Measurements from ENCODE around the gene AATF.

AATF gene

GRCh38 chr17:37079735-37080134 is 131.0 kb downstream of the AATF start:
- H3K4me1 ChIP-seq (ENCODE audit: control insufficient read depth in 1 of 2, insufficient read depth in 1 of 2, low read depth in 1 of 2, low read length in 1 of 2), result no peaks in the 10 kb centered on the region
- no peak for TF ChIP-seq CTCF (IDR thresholded peaks at IDR 0.05)
- no peak overlapping the region for H3K27ac ChIP-seq
- no peaks in the 10 kb centered on the region for H3K27me3 ChIP-seq
- H3K9me3 ChIP-seq, result no peaks in the 10 kb centered on the region
- no peak overlapping the region for H3K4me3 ChIP-seq (ENCODE audit: low read depth in 1 of 2, low read length in 1 of 2)
- no peaks in the 10 kb centered on the region for H3K36me3 ChIP-seq

GRCh38 chr17:37081287-37081686 is 132.5 kb downstream of the AATF start:
- Histone ChIP-seq H3K36me3 (no peaks in the 10 kb centered on the region), H3K4me3 (ENCODE audit: low read depth in 1 of 2, low read length in 1 of 2) (no peak overlapping the region), H3K4me1 (ENCODE audit: control insufficient read depth in 1 of 2, insufficient read depth in 1 of 2, low read depth in 1 of 2, low read length in 1 of 2) (no peaks in the 10 kb centered on the region), H3K27me3 (no peaks in the 10 kb centered on the region), H3K27ac (no peak overlapping the region), H3K9me3 (no peaks in the 10 kb centered on the region)
- no peak for TF ChIP-seq CTCF (IDR thresholded peaks at IDR 0.05)

- H3K27me3 ChIP-seq, result no peaks in the 10 kb centered on the region
Measured at GRCh38 chr17:37082311-37082860, 133.6 kb downstream of the AATF start.

GRCh38 chr17:37082985-37083384 is 134.2 kb downstream of the AATF start:
- no peak for TF ChIP-seq CTCF (IDR thresholded peaks at IDR 0.05)
- Histone ChIP-seq H3K27ac (no peak overlapping the region), H3K27me3 (no peaks in the 10 kb centered on the region), H3K4me3 (ENCODE audit: low read depth in 1 of 2, low read length in 1 of 2) (no peak overlapping the region), H3K9me3 (no peaks in the 10 kb centered on the region), H3K36me3 (no peaks in the 10 kb centered on the region), H3K4me1 (ENCODE audit: control insufficient read depth in 1 of 2, insufficient read depth in 1 of 2, low read depth in 1 of 2, low read length in 1 of 2) (no peaks in the 10 kb centered on the region)

More at GRCh38 chr17:37082311-37082860, 133.6 kb downstream of the AATF start:
- H3K4me1 ChIP-seq (ENCODE audit: control insufficient read depth in 1 of 2, insufficient read depth in 1 of 2, low read depth in 1 of 2, low read length in 1 of 2), result no peaks in the 10 kb centered on the region
- TF ChIP-seq CTCF (IDR thresholded peaks at IDR 0.05), result no peak
- no peak overlapping the region for H3K4me3 ChIP-seq (ENCODE audit: low read depth in 1 of 2, low read length in 1 of 2)
- H3K9me3 ChIP-seq, result no peaks in the 10 kb centered on the region
- H3K36me3 ChIP-seq, result no peaks in the 10 kb centered on the region
- H3K27ac ChIP-seq, result no peak overlapping the region

GRCh38 chr17:37083456-37083855 is 134.7 kb downstream of the AATF start:
- no peak overlapping the region for H3K27ac ChIP-seq
- H3K9me3 ChIP-seq, result no peaks in the 10 kb centered on the region
- H3K36me3 ChIP-seq, result no peaks in the 10 kb centered on the region
- no peaks in the 10 kb centered on the region for H3K27me3 ChIP-seq
- TF ChIP-seq CTCF (IDR thresholded peaks at IDR 0.05), result no peak
- H3K4me1 ChIP-seq (ENCODE audit: control insufficient read depth in 1 of 2, insufficient read depth in 1 of 2, low read depth in 1 of 2, low read length in 1 of 2), result peaks cover 0 to under 1% of the 10 kb centered on the region in 2 experiments
- H3K4me3 ChIP-seq (ENCODE audit: low read depth in 1 of 2, low read length in 1 of 2), result no peak overlapping the region

- H3K27ac ChIP-seq, result no peak overlapping the region
- H3K4me3 ChIP-seq (ENCODE audit: low read depth in 1 of 2, low read length in 1 of 2), result no peak overlapping the region
- H3K27me3 ChIP-seq, result no peaks in the 10 kb centered on the region
- peaks cover 6 to 10% of the 10 kb centered on the region in 2 experiments for H3K4me1 ChIP-seq (ENCODE audit: control insufficient read depth in 1 of 2, insufficient read depth in 1 of 2, low read depth in 1 of 2, low read length in 1 of 2)
- H3K36me3 ChIP-seq, result no peaks in the 10 kb centered on the region
- no peaks in the 10 kb centered on the region for H3K9me3 ChIP-seq
- no peak for TF ChIP-seq CTCF (IDR thresholded peaks at IDR 0.05)
Measured at GRCh38 chr17:37084372-37084771, 135.6 kb downstream of the AATF start.
